HT1080 (cell line): ENCODE results near the gene SULT4A1. TPM values are rescaled to one million over a fixed set of nuclear protein-coding genes. Genes with fewer than 3 reads are reported as not detected.
"Not testable (repeated sequence)": the region's sequence is repeated elsewhere in the genome, so short reads cannot be mapped to it uniquely, and the experiment has no call there.

Experiments
- DNase-seq: peaks from one replicate; pipeline ENCODE4 v3.0.0-alpha.2; 2015; ENCODE audit warnings: low read depth
- polyA plus RNA-seq, 2 experiments: library from polyadenylated mRNA; depleted of rRNA; stranded (reverse); fragments of >200 nt; gene quantifications; 2 replicates each; pipeline ENCODE4 v1.2.3, GENCODE V29; 2015
- total RNA-seq: library from RNA; depleted of rRNA; stranded (reverse); fragments of >200 nt; shearing (Covaris generic); gene quantifications from 2 replicates; pipeline ENCODE4 v1.2.3, GENCODE V29; 2014; rRNA removed

The SULT4A1 gene, protein sequence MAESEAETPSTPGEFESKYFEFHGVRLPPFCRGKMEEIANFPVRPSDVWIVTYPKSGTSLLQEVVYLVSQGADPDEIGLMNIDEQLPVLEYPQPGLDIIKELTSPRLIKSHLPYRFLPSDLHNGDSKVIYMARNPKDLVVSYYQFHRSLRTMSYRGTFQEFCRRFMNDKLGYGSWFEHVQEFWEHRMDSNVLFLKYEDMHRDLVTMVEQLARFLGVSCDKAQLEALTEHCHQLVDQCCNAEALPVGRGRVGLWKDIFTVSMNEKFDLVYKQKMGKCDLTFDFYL
- total RNA-seq: 0.26 and 0.33 TPM in 2 replicates
- 0.33 and 0.66 TPM in 2 replicates for polyA plus RNA-seq (2015; cell fraction: cytosol; rRNA removed)
- polyA plus RNA-seq (2015; cell fraction: nucleus; rRNA removed): 3.5 and 4.2 TPM in 2 replicates

DNA sequence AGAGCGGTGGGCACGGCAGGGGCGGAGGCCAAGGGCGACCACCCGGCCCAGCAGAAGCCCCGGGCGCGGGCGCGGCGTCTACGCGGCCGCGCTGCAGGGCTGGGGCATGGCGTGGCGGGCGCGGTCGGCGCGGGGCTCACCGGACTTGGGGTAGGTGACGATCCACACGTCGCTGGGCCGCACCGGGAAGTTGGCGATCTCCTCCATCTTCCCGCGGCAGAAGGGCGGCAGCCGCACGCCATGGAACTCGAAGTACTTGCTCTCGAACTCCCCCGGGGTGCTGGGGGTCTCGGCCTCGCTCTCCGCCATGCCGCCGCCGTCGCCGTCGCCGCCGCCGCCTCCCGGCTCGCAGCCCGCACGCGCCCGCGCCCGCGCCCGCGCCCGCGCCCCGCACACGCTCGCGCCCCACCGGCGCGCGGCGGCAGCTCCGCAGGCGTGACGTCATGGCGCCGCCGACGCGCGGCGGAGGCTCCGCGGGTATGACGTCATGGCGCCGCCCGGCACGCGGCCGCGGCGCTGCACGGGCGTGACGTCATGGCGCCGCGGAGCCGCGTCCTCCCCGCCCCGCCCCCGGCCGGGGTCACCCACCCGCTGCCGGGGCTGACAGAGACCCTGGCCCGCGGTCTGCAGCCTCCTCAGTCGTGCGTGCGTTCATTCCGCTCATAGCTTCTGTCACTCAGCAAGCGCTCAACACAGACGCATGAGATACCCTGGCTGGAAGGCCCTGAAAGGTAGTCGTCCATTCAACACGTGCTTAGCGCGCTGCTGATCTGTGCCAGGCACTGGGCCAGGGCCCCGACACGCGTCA is at the start of gene SULT4A1:
SULT4A1 (minus strand) TSS at position 440 of the 808 bp plus-strand sequence; CDS start at position 309, 131 bp downstream.
- no peak for DNase-seq

DNA sequence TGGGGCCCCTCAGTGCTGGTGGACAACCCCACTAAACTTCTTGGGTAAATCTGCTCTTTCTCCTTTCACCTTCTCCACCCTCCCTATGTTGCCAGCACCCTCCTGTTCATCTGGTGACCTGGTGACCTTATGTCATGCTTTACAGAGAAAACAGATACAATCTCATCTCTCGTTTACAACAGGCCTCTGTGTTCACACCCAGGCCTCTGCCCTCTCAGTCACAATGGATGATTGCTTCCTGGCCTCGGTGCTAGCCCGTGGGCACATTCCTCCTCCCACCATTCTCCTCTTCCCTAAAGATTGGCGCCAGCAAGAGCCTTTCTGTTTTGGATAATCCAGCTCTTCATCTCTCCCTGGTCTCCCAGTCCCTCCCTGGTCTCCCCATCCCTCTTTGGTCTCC is 49.0 kb upstream of the SULT4A1 start:
- DNase-seq: no peak

DNA sequence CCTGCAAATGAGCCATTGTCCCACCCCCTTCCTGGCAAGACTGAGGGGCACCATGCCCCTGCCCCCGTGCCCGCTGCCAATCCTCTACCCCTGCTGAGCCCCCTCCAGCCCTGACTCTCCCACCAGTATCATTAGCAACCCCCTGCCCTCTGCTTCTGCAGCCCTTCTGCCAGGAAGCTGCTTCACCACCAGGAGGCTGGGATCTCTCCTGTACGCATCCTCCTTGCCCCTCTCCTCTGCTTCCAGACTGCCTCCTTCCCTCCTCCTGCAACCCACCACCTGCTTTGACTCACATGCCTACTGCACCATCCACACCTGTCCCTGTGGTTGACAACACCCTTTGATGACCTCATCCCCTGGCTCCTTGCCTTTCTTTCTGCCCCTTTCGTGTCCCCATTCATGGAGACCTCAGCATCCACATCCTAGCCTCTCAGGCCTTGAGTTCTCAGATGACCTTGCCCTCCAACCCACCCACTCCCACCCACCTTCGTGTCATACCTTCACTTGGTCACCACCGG is 47.9 kb upstream of the SULT4A1 start:
- no peak for DNase-seq

DNA sequence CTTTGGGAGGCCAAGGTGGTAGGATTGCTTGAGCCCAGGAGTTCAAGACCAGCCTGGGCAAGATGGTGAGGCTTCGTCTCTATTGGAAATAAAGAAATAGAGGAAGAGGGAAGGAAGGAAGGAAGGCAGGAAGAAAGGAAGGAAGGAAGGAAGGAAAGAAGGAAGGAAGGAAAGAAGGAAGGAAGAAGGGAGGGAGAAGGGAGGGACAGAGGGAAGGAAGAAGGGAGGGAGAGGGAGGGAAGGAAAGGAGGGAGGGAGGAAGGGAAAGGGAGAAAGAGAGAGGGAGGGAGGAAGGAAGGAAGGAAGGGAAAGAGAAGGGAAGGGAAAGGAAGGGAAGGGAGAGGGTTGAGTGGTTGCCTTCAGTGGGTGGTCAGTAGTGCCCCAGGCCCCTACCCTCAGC is 47.4 kb upstream of the SULT4A1 start:
- no peak for DNase-seq

DNA sequence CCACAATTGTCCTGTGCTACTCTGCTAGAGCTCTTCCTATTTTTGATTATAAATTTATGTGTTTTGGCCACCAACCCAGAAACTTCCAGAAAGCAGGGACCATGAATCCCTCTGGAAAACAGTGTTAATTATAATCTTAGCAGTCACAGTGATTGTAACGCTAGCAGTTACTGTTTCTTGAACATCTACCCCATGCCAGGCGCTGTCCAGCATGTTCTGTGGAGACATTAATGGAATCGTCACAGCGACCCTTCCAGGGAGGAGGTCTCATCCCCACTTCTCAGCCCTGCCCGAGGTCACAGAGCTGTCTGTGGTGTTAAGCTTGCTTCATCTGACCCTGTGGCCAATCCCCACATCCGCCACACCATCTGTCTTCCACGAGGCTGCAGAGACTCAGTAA is 43.4 kb upstream of the SULT4A1 start:
- DNase-seq: no peak

DNA sequence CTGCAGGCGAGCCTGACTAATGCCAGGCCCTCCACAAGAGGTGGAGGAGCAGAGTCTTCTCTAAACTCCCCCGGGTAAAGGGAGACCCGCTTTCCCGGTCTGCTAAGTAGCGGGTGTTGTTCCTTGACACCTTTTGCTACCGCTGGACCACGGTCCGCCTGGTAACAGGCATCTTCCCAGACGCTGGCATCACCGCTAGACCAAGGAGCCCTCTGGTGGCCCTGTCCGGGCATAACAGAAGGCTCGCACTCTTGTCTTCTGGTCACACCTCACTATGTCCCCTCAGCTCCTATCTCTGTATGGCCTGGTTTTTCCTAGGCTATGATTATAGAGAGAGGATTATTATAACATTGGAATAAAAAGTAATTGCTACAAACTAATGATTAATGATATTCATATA is 42.1 kb upstream of the SULT4A1 start:
- DNase-seq: not testable (repeated sequence)

DNA sequence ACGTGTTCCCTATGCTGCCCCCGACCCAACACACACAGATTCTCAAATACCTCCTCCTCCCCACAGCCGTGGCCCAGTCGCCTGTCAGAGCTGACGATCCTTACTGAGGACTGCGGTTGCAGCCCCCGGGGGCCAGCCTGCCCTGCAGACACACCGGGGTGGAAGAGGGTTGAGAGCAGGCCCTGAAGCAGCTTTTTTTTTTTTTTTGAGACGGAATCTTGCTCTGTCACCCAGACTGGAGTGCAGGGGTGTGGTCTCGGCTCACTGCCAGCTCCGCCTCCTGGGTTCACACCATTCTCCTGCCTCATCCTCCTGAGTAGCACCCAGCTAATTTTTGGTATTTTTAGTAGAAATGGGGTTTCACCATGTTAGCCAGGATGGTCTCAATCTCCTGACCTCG is 40.7 kb upstream of the SULT4A1 start:
- DNase-seq: not testable (repeated sequence)

DNA sequence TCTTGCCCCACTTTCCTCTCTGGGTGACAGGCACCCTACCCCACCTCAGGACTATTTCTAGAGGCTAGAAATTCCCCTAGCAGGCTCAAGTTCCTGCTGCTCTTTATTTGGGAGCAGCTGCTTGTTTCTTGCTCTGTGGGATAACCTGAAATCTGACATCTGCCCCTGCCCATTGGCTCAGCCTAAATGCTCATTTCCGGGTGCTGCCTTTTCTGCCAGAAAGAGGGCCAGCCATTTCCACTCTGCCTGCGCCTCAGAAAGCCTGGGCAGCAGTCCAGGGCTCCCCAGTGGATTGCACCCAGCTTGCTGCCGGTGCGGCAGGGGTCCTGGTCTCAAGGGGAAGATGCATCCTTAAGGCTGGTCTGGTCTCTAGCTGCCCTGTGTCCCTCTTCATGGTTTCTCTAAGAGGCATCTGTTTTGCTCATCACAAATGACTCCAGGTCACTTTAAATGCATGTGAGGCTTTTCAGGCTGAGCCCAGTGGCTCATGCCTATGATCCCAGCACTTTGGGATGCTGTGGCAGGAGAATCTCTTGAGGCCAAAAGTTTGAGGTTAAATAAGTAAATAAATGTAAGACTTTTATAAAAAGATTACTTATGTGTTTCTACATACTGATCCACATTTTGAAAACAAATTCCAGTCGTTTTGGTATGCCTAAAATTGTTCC is 39.8 kb upstream of the SULT4A1 start:
- no peak for DNase-seq

DNA sequence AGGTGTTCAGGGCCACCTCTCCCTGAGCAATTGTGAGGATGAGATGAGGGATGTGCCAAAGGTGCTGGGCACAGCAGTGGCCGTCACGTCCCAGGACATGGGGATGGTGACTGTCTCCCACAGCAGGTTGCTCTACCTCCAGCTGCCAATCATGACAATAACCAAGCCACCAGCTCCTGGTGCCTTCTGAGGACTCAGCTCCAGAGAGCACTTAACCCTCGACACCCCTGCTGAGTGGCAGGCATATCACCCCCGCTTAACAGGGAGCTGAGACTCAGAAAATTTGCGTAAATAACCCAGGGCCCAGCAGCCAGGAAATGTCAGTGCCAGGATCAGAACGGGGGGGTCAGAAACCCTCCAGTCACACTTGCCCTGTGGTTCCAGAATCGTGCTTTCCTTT is 37.9 kb upstream of the SULT4A1 start:
- no peak for DNase-seq

DNA sequence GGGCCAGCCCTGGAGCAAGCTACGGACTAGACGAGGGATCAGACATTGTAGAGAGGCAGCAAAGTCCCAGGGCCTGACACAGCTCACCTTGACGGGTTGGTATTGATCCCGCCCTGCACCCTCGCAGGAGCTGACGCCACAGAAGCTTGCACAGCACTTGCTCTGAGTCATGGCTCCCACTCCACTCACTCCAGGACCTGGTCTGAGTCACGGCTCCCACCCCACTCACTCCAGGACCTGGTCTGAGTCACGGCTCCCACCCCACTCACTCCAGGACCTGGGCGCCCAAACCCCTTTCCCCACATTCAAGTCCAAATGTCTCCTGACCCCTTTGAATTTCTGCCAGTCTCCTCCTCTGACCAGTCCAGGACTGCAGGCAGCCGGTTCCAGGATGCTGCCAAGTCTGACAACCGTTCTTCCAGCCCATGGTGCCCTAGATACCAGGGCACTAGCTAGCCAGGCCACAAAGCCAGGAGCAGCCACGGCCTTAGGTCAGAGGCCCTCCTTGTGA is 35.5 kb upstream of the SULT4A1 start:
- DNase-seq: no peak

DNA sequence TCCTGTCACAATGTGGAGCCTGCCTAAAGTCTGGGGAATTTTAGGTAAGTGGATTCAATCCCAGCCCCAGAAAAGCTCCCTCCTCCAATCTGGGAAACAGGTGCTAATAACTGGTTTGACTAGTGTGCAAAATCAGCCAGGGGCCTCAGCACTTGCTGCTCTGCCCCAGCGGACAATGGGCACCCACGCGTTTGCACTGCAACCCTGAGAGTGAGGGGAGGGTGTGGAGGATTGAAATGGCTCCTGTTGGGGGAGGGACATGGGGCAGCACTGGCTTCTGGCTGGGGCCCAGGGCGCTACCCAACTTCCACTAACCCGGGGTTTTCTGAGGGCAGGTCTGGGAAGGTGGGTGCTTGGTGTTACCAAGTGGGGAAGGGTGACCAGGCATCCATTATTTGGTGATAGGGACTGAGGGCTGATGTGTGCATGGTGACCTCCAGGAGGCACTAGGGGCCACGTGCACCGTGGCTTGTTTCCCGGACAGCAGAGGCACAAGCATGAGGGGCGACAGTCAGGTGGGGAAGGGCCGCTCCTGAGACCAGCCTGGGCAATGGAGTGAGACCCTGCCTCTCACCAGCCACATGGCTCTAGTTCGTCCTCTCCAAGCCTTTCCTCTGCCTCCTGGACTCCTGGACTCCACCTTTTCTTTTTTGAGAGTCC is 33.8 kb upstream of the SULT4A1 start:
- DNase-seq: no peak

DNA sequence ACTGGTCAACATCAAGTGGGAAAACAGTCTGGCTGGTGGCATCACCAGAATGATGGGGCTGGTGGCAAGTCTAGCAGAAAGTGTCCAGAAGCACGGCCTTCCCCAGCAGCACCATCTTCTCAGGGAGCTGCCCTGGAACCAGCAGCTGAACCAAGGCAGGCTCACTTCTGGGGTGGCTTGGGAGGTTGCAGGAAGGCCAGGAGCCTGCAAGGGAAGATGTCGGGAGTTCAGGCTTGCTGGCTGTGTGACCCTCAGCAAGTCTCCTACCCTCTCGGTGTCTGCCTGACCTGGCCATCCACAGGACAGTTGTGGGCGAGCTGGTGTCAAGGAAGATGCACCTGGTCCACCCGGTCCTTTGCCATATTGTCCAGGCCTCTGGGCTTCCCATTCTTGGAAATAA is 31.8 kb upstream of the SULT4A1 start:
- no peak for DNase-seq

DNA sequence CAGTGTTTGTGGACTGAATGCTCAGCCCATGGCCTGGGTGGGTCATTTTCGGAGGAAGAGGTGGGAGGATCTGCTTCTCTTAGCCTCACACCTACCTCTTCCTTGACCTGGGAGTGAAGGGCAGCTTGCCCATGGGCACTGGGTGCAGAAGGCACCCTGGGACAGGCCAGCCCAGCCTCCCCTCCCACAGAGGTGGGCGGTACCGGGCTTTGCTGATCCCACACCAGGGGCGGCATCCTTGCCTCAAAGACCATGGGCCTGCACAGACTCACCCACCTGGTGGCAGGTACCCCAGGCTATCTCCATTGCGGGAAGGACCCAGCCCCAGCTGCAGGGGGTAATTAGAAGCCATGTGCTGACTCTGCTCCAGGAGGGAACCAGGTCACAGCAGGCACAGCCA is 31.0 kb upstream of the SULT4A1 start:
- DNase-seq: no peak

DNA sequence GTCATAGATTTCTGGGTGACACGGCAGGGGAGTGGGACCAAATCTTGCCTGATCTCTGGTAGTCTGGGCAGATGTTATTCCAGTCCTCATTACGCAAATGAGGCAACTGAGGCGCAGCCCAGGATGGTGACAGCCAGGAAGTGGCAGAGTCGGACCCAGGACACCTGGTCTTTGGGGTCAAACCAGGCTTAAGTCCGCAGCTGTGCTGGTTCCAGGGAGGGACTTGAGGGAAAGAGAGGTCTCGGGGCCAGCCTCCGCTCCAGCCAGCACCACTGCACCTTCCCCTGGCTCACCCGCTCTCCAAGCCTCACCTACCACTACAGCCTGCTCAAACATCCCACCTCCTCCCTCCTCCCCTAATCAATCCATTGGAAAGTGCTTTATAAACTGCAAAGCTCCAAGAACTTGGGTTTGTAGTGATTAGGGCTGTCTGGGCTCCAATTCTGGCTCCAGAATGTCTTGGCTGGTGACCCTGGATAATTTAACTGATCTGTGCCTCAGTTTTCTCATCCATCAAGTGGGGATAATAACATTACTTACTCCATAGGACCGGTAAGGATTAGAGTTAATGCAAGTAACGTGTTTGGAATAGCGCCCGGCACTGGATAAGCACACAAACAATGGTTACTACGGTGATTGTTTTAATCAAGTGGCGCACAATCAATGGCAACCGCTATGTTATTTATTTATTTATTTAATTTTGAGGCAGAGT is 30.0 kb upstream of the SULT4A1 start:
- DNase-seq: no peak

DNA sequence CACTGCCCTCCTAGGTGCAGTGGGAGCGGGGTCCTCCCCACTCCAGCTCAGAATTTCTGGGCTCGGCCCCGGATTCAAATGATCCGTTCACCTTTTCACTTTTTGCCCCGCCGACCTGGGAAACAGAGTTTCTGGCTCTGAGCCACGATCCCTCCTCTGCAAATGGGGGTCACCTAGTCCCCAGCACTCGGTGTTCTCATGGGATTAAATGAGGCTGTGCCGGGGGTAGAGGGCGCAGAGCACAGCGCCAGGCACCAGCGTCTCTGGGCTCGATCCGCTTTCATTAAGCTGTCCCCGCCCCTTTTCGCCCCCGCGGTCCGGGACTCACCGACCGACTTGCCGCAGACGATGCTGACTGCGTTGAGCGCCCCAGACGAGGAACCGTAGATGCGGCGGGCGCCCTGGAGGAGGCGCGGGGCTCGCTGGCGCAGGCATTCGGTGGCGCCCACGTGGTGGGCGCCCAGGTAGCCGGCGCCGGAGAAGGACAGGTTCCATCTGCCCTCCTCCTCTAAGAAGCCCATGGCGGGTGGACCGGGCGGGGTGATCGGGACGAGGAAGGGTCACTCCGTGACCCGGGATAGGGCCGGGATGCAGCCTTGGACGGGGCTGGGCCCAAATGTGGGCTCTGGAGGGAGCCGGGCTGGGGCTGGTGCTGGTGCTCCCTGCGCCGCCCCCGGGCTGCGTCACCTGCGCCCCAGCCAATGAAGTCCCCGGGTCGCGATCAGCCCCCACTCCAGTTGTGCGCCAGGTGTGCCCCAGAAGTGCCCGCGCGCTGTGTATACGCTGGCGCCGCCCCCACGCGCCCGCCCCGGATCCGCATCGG is 29.3 kb upstream of the SULT4A1 start, which contains the start of gene PNPLA5:
PNPLA5 (minus strand) TSS at position 654 of the 823 bp plus-strand sequence; CDS start at position 521, 133 bp downstream.
- no peak for DNase-seq

DNA sequence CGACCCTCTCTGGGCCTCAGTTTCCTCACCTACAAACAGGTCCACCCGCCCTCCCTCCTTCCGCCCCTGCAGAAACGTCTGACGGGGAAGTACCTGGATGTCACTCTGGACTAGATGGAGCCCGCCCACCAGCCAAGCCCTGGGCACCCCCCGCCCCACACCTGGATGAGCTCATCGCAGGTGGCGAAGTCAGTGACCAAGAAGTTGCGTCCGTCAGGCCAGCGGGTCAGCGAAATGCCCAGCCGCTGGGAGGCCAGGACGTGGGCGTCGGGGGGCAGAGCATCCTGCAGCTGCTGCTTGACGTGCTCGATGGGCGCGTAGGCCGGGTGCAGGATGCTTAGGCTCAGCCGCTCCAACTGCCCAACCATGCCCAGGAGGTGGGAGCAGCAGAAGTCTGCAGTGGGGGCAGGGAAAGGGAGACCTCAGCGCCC is 28.6 kb upstream of the SULT4A1 start:
- DNase-seq: no peak

DNA sequence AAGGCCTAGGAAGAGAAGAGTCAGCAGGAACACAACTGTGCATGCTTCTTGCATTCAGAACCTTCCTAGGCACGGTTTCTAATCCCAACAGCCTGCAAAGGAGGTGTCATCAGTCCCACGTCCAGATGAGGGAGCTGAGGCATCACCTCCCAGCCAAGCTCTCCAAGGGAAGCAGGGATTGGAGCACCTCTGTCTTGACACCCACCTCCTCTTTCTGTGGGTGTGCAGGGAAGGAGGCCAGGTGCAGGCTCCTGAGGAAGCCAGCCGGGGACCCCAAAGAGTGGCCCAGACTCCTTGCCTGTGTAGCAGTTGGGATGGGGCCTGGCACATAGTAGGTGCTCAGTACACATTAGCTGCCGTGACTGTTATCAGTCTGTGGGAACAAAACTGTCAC is 27.5 kb upstream of the SULT4A1 start:
- DNase-seq: no peak

DNA sequence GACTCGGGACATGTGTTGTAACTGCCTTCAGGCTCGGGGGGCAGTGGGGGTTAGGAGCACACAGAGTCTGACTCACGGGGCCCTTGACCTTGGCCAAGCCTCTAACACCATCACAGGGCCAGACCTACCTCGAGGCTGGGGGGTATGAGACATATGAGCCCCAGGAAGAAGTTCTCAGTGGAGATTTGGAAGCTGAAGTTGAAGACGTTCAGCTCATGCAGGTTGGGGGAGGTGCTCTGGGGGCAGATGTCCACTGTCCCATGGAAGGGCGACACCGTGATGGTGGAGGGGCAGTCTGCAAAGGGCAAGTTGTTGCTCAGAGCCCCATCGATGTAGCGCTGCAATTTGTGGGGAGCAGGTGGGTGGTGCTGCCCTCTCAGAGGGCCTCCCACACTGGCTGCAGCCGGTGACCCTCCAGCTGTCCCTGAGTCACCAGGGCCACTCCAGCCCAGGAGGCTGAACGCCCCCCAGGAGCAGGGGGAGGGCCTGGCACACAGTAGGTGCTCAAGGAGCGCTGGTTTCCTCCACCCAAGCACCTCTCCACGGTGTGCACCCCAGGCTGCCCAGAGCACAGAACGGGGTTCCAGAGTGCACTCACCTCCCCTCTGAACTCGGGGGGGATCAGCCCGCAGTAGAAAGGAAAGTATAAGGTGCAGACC is 27.0 kb upstream of the SULT4A1 start:
- DNase-seq: no peak

DNA sequence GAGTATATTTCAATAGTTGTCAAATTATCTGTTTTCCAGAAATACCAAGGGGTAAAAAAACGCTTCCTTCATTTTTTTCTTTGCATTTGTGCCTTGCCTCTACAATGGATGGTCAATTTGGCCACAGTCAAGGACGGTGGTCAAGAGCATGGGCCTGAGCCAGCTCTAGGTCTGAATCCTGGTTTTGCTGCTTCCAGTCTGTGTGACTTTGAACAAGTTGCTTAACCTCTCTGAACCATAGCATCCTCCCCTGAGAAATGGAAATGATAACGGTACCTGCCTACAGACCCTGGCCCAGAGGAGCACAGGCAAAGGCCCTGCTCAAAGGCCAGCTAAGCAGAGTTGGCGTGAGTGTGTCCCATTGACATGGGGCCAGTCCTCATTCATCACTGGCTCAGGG is 26.4 kb upstream of the SULT4A1 start:
- no peak for DNase-seq
